Natural killer cell (primary cell): ENCODE measurements around the gene HSPG2. TPM values are rescaled to one million over a fixed set of nuclear protein-coding genes. Genes with fewer than 3 reads are reported as not detected.

ENCODE experiments used
- ATAC-seq, 3 donors: fragments of 150-1000 bp in 2 of 3; fragments of 200-7000 bp in 1 of 3; cut with Tn5 transposase; 1 replicate in 1 of 3; 2 replicates in 2 of 3; pipeline ENCODE4 v1.10.0; 2021; ENCODE audit warnings: mild to moderate bottlenecking in 2 of 3, moderate library complexity in 2 of 3
- DNase-seq, 2 donors: peaks; one replicate each; pipeline versions ENCODE4 v3.0.0 to v3.0.0-alpha.2; 2013 to 2021; ENCODE audit warnings: mixed read lengths in 1 of 2
- H3K27ac ChIP-seq: one replicate; pipeline ENCODE4 v1.5.1; 2013; ENCODE audit warnings: mild to moderate bottlenecking, low read length
- H3K27me3 ChIP-seq: one replicate; pipeline ENCODE4 v1.6.1; 2013; ENCODE audit warnings: low read length; ENCODE audit not compliant: control insufficient read depth, insufficient read depth
- H3K36me3 ChIP-seq: one replicate; pipeline ENCODE4 v1.6.1; 2013; ENCODE audit warnings: low read length; ENCODE audit not compliant: control insufficient read depth, insufficient read depth
- H3K4me1 ChIP-seq: one replicate; pipeline ENCODE4 v1.6.1; 2013; ENCODE audit warnings: low read length; ENCODE audit not compliant: control insufficient read depth, insufficient read depth
- H3K4me3 ChIP-seq: one replicate; pipeline ENCODE4 v1.5.1; 2013; ENCODE audit warnings: low read length
- H3K9me3 ChIP-seq: one replicate; pipeline ENCODE4 v1.6.1; 2013; ENCODE audit warnings: low read length; ENCODE audit not compliant: control insufficient read depth, insufficient read depth
- H3K27ac Mint-ChIP-seq, 2 donors: one replicate each; pipeline ENCODE4 v1.8.0; 2022; ENCODE audit warnings: mild to moderate bottlenecking in 2 of 2, mixed read lengths in 2 of 2, moderate library complexity in 1 of 2
- H3K27me3 Mint-ChIP-seq, 2 donors: one replicate each; pipeline ENCODE4 v1.8.0; 2022; ENCODE audit warnings: low read depth in 2 of 2, mixed read lengths in 2 of 2
- H3K36me3 Mint-ChIP-seq: one replicate; pipeline ENCODE4 v1.8.0; 2022; ENCODE audit warnings: mixed read lengths
- H3K4me1 Mint-ChIP-seq, 2 donors: one replicate each; pipeline ENCODE4 v1.8.0; 2022; ENCODE audit warnings: mixed read lengths in 2 of 2
- H3K4me3 Mint-ChIP-seq: one replicate; pipeline ENCODE4 v1.8.0; 2022; ENCODE audit warnings: mild to moderate bottlenecking, moderate library complexity, mixed read lengths
- H3K9me3 Mint-ChIP-seq, 2 donors: one replicate each; pipeline ENCODE4 v1.8.0; 2022; ENCODE audit warnings: mixed read lengths in 2 of 2
- WGBS: methylation state at CpG from one replicate; pipeline ENCODE4 v1.1.7; 2013; ENCODE audit warnings: missing lambda C conversion rate; ENCODE audit not compliant: insufficient coverage; 5-methylcytosine and 5-hydroxymethylcytosine counted together
- intact Hi-C: fragments of 100-400 bp; cut with micrococcal nuclease; formaldehyde crosslinking; loops from one replicate; pipeline ENCODE4 v1.14.2; 2022
- total RNA-seq, 4 donors: library from RNA; stranded (reverse); fragments of 120-200 nt in 1 of 4; gene quantifications; one replicate each; pipeline versions ENCODE4 v1.2.3 to v1.2.4, GENCODE V29; 2013 to 2022
- TF ChIP-seq, protein P1 (sequence below): fragments of 200-600 bp; IDR thresholded peaks from one replicate; pipeline ENCODE4 v1.8.0; 2022; ENCODE audit warnings: antibody characterized with exemption

The HSPG2 gene
- total RNA-seq, 3 donors from 2014 or later (not counting 1 experiment from before 2014, with no cell fraction given) = 0.54 to 0.93 (median 0.90) TPM

GRCh38 chr1:21878840-21879478 lies 58.2 kb downstream of the HSPG2 start:
- H3K27me3 ChIP-seq = no peaks in the 10 kb centered on the region
- intact Hi-C loops = no loop called here
- no peak overlapping the region for H3K27ac ChIP-seq
- TF ChIP-seq, protein P1, sequence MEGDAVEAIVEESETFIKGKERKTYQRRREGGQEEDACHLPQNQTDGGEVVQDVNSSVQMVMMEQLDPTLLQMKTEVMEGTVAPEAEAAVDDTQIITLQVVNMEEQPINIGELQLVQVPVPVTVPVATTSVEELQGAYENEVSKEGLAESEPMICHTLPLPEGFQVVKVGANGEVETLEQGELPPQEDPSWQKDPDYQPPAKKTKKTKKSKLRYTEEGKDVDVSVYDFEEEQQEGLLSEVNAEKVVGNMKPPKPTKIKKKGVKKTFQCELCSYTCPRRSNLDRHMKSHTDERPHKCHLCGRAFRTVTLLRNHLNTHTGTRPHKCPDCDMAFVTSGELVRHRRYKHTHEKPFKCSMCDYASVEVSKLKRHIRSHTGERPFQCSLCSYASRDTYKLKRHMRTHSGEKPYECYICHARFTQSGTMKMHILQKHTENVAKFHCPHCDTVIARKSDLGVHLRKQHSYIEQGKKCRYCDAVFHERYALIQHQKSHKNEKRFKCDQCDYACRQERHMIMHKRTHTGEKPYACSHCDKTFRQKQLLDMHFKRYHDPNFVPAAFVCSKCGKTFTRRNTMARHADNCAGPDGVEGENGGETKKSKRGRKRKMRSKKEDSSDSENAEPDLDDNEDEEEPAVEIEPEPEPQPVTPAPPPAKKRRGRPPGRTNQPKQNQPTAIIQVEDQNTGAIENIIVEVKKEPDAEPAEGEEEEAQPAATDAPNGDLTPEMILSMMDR = no peak
- DNase-seq = no peak
- H3K9me3 ChIP-seq = no peaks in the 10 kb centered on the region
- no peaks in the 10 kb centered on the region for H3K4me1 ChIP-seq
- Mint-ChIP-seq H3K27ac (no peak overlapping the region), H3K4me3 (no peak overlapping the region), H3K9me3 (no peaks in the 10 kb centered on the region), H3K36me3 (no peaks in the 10 kb centered on the region), H3K4me1 (no peaks in the 10 kb centered on the region), H3K27me3 (no peaks in the 10 kb centered on the region)
- 90% methylated on average over 11 of the region's 11 CpGs for WGBS
- H3K36me3 ChIP-seq = no peaks in the 10 kb centered on the region
- no peak for ATAC-seq
- no peak overlapping the region for H3K4me3 ChIP-seq

DNA sequence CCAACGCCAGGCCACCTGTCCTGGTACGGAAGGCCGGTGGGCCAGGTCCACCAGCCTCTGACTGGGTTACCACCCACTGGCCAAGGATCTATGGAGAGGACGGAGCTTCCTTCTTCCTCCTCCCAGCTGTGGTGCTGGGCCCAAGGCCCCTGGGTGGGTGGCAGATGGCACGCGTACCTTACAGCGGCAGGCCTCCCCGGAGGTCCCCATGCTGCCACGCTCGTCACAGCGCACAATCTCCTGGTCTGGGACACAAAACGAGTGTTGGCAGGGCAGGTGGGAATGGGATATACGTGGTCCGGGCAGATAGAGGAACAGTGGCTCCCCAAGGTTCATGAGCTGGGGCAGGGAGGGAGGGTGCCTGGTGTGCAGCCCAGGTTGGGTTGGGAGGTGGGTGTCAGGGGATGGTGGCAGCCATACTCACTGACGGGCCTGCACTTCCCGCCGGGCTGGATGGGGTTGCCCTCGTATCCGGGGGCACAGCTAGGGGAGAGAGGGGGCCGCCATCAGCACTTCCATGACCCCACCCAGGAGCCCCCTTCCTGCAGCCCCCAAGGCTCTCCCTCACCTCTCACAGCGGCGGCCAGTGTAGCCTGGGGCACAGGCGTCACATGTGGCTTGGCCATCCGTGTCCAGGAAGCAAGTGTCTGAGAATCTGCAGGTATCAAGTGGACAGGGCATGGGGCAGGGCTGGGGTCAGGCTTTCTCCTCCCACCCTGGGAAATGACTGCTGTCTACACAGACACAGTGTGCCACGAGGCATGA lies 58.9 kb downstream of the HSPG2 start:
- Histone ChIP-seq H3K4me1 (no peaks in the 10 kb centered on the region), H3K36me3 (no peaks in the 10 kb centered on the region), H3K4me3 (no peak overlapping the region), H3K9me3 (no peaks in the 10 kb centered on the region), H3K27ac (no peak overlapping the region), H3K27me3 (no peaks in the 10 kb centered on the region)
- no peaks in the 10 kb centered on the region for H3K36me3 Mint-ChIP-seq
- TF ChIP-seq, protein P1 = no peak
- 94% methylated on average over 24 of the region's 25 CpGs for WGBS
- H3K4me1 Mint-ChIP-seq = no peaks in the 10 kb centered on the region
- H3K27me3 Mint-ChIP-seq = no peaks in the 10 kb centered on the region
- no peak overlapping the region for H3K4me3 Mint-ChIP-seq
- intact Hi-C loops = no loop called here
- no peak for DNase-seq
- no peaks in the 10 kb centered on the region for H3K9me3 Mint-ChIP-seq
- ATAC-seq = no peak
- no peak overlapping the region for H3K27ac Mint-ChIP-seq

- WGBS = 94% methylated on average over 16 of the region's 16 CpGs
- H3K27me3 Mint-ChIP-seq = no peaks in the 10 kb centered on the region
- H3K9me3 Mint-ChIP-seq = no peaks in the 10 kb centered on the region
- no peak overlapping the region for H3K27ac Mint-ChIP-seq
- no peak overlapping the region for H3K4me3 Mint-ChIP-seq
- H3K36me3 Mint-ChIP-seq = no peaks in the 10 kb centered on the region
- Histone ChIP-seq H3K36me3 (no peaks in the 10 kb centered on the region), H3K4me1 (no peaks in the 10 kb centered on the region), H3K27ac (no peak overlapping the region), H3K4me3 (no peak overlapping the region), H3K9me3 (no peaks in the 10 kb centered on the region), H3K27me3 (no peaks in the 10 kb centered on the region)
- ATAC-seq (no peak), DNase-seq (no peak)
- TF ChIP-seq, protein P1 = no peak
- H3K4me1 Mint-ChIP-seq = no peaks in the 10 kb centered on the region
- intact Hi-C loops = no loop called here
Observed at GRCh38 chr1:21876267-21876666, 60.8 kb downstream of the HSPG2 start.
